Measurements from ENCODE around the gene ELOF1.
"Not testable (repeated sequence)": the region's sequence is repeated elsewhere in the genome, so short reads cannot be mapped to it uniquely, and the experiment has no call there.

Gene ELOF1

GRCh38 chr19:11581740-11582139, 22.7 kb upstream of the ELOF1 start:
- peaks cover 3% of the 10 kb centered on the region for H3K36me3 Mint-ChIP-seq (ENCODE audit: insufficient read depth)
- H3K4me3 Mint-ChIP-seq = peak overlapping the region; percentile 57
- no peaks in the 10 kb centered on the region for H3K27me3 Mint-ChIP-seq
- H3K27ac Mint-ChIP-seq (ENCODE audit: low read depth) = peak overlapping the region; percentile 61
- peaks cover 13% of the 10 kb centered on the region for H3K4me1 Mint-ChIP-seq
- ATAC-seq (replicated peaks; ENCODE audit: extremely low read depth, poor library complexity, severe bottlenecking) (peak; percentile 57), DNase-seq (ENCODE audit: low spot score in 2 of 2) (no peak)
- H3K9me3 Mint-ChIP-seq = no peaks in the 10 kb centered on the region

DNA sequence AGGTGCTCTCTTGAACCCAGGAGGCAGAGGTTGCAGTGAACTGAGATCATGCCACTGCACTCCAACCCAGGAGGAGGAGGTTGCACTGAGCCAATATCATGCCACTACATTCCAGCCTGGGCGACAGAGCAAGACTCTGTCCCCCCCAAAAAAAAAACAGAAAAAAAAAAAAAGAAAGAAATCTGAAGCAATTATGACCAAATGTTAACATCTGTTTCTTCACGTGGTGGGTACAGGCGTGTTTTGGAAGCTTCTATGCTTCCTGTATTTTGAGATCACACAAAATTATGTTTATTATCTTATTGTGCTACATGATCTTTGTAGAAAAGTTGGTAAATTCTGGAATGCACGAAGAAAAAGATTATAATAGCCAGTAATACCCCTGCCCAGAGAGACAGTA, 21.1 kb upstream of the ELOF1 start:
- no peaks in the 10 kb centered on the region for H3K27me3 Mint-ChIP-seq
- no peak for DNase-seq (ENCODE audit: low spot score in 2 of 2)
- peak overlapping the region; percentile 80 for H3K4me3 Mint-ChIP-seq
- ATAC-seq (replicated peaks; ENCODE audit: extremely low read depth, poor library complexity, severe bottlenecking) = no peak
- H3K9me3 Mint-ChIP-seq = no peaks in the 10 kb centered on the region
- peaks cover 13% of the 10 kb centered on the region for H3K4me1 Mint-ChIP-seq
- no peak overlapping the region for H3K27ac Mint-ChIP-seq (ENCODE audit: low read depth)
- H3K36me3 Mint-ChIP-seq (ENCODE audit: insufficient read depth) = peaks cover 4% of the 10 kb centered on the region

DNA sequence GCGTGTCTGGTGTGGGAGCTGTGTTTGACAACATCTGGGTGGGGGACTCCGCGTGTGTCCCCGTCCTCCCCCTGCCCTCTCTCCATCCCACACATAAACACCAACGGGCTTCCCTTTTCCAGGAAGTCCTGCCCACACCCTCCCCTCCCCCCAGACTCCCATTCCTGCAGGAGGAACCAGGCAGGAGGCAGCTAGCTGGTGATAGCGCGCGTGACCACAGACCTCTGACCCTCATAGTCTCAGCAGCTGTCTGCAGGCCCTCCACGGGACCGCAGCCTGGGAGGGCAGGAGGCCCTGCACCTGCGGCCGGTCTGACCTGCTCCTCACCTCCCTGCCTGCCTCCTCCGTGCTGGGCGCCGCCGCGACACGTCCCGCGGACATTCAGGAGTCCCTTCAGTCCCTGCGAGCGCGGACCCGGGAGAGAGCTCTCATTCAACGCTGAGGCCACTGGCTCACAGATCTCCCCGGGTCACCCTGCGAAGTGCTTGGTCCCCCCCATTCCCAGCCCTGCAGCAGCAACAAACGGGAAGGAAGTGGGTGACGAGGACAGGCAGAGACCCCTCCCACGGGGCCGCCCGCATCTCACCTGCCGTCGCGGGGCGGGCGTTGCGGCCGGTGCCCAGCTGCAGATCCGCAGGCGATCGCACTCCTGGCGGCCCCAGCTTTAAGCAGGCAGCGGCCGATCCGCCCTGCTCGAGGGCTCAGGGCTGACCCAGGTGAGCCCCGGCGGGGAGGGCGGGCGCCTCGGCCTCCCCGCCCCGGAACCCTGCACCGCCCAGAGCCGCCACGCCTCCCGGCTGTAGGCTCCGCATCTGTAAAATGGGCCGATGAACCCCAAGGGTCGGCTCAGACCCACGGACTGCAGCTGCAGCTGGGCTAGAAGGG, 19.5 kb upstream of the ELOF1 start:
- DNase-seq (ENCODE audit: low spot score in 2 of 2) (no peak), ATAC-seq (replicated peaks; ENCODE audit: extremely low read depth, poor library complexity, severe bottlenecking) (peak; percentile 52)
- Mint-ChIP-seq H3K27ac (ENCODE audit: low read depth) (no peak overlapping the region), H3K4me3 (peak overlapping the region; percentile 80), H3K27me3 (no peaks in the 10 kb centered on the region), H3K4me1 (peaks cover 13% of the 10 kb centered on the region), H3K36me3 (ENCODE audit: insufficient read depth) (peaks cover 4% of the 10 kb centered on the region), H3K9me3 (no peaks in the 10 kb centered on the region)

DNA sequence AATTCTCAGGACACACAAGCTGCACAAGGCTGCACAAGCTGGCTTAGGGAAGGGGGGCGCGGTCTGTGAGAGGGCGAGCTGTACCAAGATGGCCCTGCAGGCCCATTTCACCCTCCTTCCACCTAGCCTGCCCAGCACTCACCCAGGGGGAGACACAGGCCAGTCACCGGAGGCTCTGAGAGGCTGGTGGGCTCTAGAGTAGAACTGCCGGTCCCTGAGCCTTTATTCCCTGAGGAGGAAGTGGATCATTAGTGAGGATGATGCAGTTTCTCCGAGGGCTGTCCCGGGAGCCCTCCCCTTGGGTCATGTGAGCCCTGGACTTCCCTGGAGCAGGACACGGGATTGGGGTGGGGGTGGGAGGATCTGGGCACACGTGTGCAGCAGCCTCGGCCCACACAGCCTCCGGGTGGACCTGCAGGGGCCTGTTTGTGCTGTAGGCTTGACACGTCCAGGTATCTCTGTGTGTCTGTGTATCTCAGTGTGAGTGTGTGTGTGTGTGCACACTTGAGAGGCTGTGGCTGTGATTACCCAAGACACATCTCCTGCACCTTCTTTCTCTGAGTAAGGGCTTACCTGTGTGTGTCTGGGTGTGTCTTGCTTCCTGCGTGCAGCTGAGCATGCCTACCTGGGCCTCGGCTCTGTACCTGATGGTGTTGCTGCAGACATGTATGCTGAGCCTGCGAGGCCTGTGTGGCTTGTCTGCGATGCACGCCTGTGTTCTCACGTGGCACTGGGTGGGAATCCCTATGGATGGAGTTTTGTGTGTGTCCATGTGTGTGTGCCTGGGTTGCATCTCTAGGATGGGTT, 18.6 kb upstream of the ELOF1 start, which contains the start of gene ACP5:
TSS of gene ACP5 (minus strand) at position 195 of the 807 bp plus-strand sequence. CDS start 328 bp downstream, outside the sequence.
- no peak for ATAC-seq (replicated peaks; ENCODE audit: extremely low read depth, poor library complexity, severe bottlenecking)
- peaks cover 4% of the 10 kb centered on the region for H3K36me3 Mint-ChIP-seq (ENCODE audit: insufficient read depth)
- H3K27ac Mint-ChIP-seq (ENCODE audit: low read depth) = no peak within 1 kb of the TSS
- peaks cover 13% of the 10 kb centered on the region for H3K4me1 Mint-ChIP-seq
- H3K4me3 Mint-ChIP-seq = peak within 1 kb of the TSS; percentile 80
- no peaks in the 10 kb centered on the region for H3K27me3 Mint-ChIP-seq
- DNase-seq (ENCODE audit: low spot score in 2 of 2) = no peak
- H3K9me3 Mint-ChIP-seq = no peaks in the 10 kb centered on the region

GRCh38 chr19:11576227-11576626, 17.2 kb upstream of the ELOF1 start:
- Mint-ChIP-seq H3K4me3 (no peak overlapping the region), H3K4me1 (peaks cover 5% of the 10 kb centered on the region), H3K27me3 (no peaks in the 10 kb centered on the region), H3K27ac (ENCODE audit: low read depth) (peak overlapping the region; percentile 51), H3K36me3 (ENCODE audit: insufficient read depth) (peaks cover 6% of the 10 kb centered on the region), H3K9me3 (no peaks in the 10 kb centered on the region)
- DNase-seq (ENCODE audit: low spot score in 2 of 2) = no peak
- no peak for ATAC-seq (replicated peaks; ENCODE audit: extremely low read depth, poor library complexity, severe bottlenecking)

DNA sequence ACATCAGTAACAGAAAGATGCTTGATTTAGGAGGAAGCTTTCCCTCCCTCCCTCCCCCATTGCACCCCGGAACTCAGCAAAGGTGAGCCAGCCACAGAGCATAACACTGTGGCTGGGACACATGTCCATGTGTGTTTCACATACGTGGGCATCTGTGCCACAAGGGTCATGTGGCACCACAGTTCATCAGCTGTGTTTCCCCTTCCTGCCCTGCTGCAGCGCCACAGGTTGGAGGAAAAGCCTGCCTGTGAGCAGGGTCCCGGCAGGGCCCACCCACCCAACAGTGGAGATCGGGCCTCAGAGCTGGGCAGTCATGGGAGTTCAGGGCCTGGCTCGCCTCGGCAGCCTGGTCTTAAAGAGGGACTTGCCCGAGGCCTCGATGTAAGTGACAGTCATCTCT, 15.7 kb upstream of the ELOF1 start:
- H3K9me3 Mint-ChIP-seq = no peaks in the 10 kb centered on the region
- H3K27me3 Mint-ChIP-seq = no peaks in the 10 kb centered on the region
- H3K4me1 Mint-ChIP-seq = no peaks in the 10 kb centered on the region
- peaks cover 4% of the 10 kb centered on the region for H3K36me3 Mint-ChIP-seq (ENCODE audit: insufficient read depth)
- H3K4me3 Mint-ChIP-seq = no peak overlapping the region
- no peak for DNase-seq (ENCODE audit: low spot score in 2 of 2)
- ATAC-seq (replicated peaks; ENCODE audit: extremely low read depth, poor library complexity, severe bottlenecking) = no peak
- H3K27ac Mint-ChIP-seq (ENCODE audit: low read depth) = no peak overlapping the region

- not testable (repeated sequence) for H3K36me3 Mint-ChIP-seq (ENCODE audit: insufficient read depth); ATAC-seq (replicated peaks; ENCODE audit: extremely low read depth, poor library complexity, severe bottlenecking); H3K9me3 Mint-ChIP-seq; H3K27ac Mint-ChIP-seq (ENCODE audit: low read depth); H3K4me1 Mint-ChIP-seq; H3K4me3 Mint-ChIP-seq; H3K27me3 Mint-ChIP-seq; DNase-seq (ENCODE audit: low spot score in 2 of 2)
Measured at GRCh38 chr19:11573763-11574162, 14.7 kb upstream of the ELOF1 start.

DNA sequence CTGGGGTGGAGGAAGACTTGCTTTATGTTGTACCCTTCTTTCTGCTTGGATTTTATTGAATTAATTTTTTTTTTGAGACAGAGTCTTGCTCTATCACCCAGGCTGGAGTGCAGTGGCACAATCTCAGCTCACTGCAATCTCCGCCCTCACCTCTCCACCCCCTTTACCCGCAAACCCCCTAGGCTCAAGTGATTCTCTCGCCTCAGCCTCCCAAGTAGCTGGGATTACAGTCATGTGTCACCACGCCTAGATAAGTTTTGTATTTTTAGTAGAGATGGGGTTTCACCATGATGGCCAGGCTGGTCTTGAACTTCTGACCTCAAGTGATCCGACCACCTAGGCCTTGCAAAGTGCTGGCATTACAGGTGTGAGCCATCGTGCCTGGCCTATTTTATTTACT, 14.3 kb upstream of the ELOF1 start:
- ATAC-seq (replicated peaks; ENCODE audit: extremely low read depth, poor library complexity, severe bottlenecking); DNase-seq (ENCODE audit: low spot score in 2 of 2); H3K9me3 Mint-ChIP-seq; H3K27me3 Mint-ChIP-seq; H3K4me3 Mint-ChIP-seq; H3K36me3 Mint-ChIP-seq (ENCODE audit: insufficient read depth); H3K4me1 Mint-ChIP-seq; H3K27ac Mint-ChIP-seq (ENCODE audit: low read depth): not testable (repeated sequence)

DNA sequence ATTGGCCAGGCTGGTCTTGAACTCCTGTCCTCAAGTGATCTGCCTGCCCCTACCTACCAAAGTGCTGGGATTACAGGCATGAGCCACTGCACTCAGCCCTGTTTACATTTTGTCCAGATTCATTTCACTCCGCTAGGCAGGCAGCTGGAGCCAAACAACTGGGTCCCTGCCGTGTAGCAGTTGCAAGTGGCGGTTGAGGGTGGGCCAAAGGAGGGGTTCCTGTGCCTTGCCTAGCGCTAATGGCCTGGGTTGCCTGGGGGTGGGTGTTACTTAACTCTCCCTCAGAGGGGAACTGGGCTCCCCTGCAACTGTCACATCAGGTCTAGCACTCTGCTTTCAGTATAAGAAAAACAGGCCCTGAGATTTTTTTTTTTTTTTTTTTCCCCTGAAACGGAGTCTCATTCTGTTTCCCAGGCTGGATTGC, 11.0 kb upstream of the ELOF1 start:
- peaks cover 6% of the 10 kb centered on the region for H3K36me3 Mint-ChIP-seq (ENCODE audit: insufficient read depth)
- H3K4me3 Mint-ChIP-seq = no peak overlapping the region
- DNase-seq (ENCODE audit: low spot score in 2 of 2) = no peak
- no peak overlapping the region for H3K27ac Mint-ChIP-seq (ENCODE audit: low read depth)
- H3K27me3 Mint-ChIP-seq = no peaks in the 10 kb centered on the region
- no peak for ATAC-seq (replicated peaks; ENCODE audit: extremely low read depth, poor library complexity, severe bottlenecking)
- H3K4me1 Mint-ChIP-seq = no peaks in the 10 kb centered on the region
- no peaks in the 10 kb centered on the region for H3K9me3 Mint-ChIP-seq

GRCh38 chr19:11566164-11566563, 7.1 kb upstream of the ELOF1 start:
- H3K4me3 Mint-ChIP-seq = no peak overlapping the region
- H3K9me3 Mint-ChIP-seq = no peaks in the 10 kb centered on the region
- no peaks in the 10 kb centered on the region for H3K27me3 Mint-ChIP-seq
- H3K27ac Mint-ChIP-seq (ENCODE audit: low read depth) = no peak overlapping the region
- ATAC-seq (replicated peaks; ENCODE audit: extremely low read depth, poor library complexity, severe bottlenecking) (no peak), DNase-seq (ENCODE audit: low spot score in 2 of 2) (no peak)
- no peaks in the 10 kb centered on the region for H3K4me1 Mint-ChIP-seq
- H3K36me3 Mint-ChIP-seq (ENCODE audit: insufficient read depth) = peaks cover 4% of the 10 kb centered on the region

GRCh38 chr19:11565649-11565980, 6.6 kb upstream of the ELOF1 start:
- not testable (repeated sequence) for H3K36me3 Mint-ChIP-seq (ENCODE audit: insufficient read depth); DNase-seq (ENCODE audit: low spot score in 2 of 2); H3K27me3 Mint-ChIP-seq; H3K27ac Mint-ChIP-seq (ENCODE audit: low read depth); H3K4me3 Mint-ChIP-seq; ATAC-seq (replicated peaks; ENCODE audit: extremely low read depth, poor library complexity, severe bottlenecking); H3K9me3 Mint-ChIP-seq; H3K4me1 Mint-ChIP-seq

GRCh38 chr19:11564082-11564807, 5.2 kb upstream of the ELOF1 start:
- H3K9me3 Mint-ChIP-seq; H3K36me3 Mint-ChIP-seq (ENCODE audit: insufficient read depth); DNase-seq (ENCODE audit: low spot score in 2 of 2); ATAC-seq (replicated peaks; ENCODE audit: extremely low read depth, poor library complexity, severe bottlenecking); H3K27me3 Mint-ChIP-seq; H3K27ac Mint-ChIP-seq (ENCODE audit: low read depth); H3K4me3 Mint-ChIP-seq: not testable (repeated sequence)
- H3K4me1 Mint-ChIP-seq = peaks cover 10% of the 10 kb centered on the region
